HEK293T (cell line): Measurements from ENCODE around the gene MPHOSPH6.

Experiments
- CTCF ChIA-PET: fragments of 350-600 bp; formaldehyde crosslinking; extraction: SDS; loops from one replicate; lab custom pipeline; 2021; ENCODE audit warnings: antibody characterized with exemption, inconsistent platforms; lab: Yijun Ruan, JAX
- POLR2A ChIA-PET: fragments of 350-600 bp; formaldehyde crosslinking; extraction: SDS; loops from one replicate; lab custom pipeline; 2020; ENCODE audit warnings: antibody characterized with exemption, inconsistent platforms; lab: Yijun Ruan, JAX
- DNase-seq: peaks from one replicate; pipeline ENCODE4 v3.0.0; 2012; ENCODE audit warnings: mixed read lengths; ENCODE audit errors: extremely low spot score
- ARNT ChIP-seq: fragments of 450-650 bp; IDR thresholded peaks from 2 replicates; pipeline ENCODE4 v1.6.1; 2017; ENCODE audit warnings: mild to moderate bottlenecking
- BHLHE40 ChIP-seq: fragments of 450-650 bp; IDR thresholded peaks from 2 replicates; pipeline ENCODE4 v1.6.1; 2016; ENCODE audit warnings: mild to moderate bottlenecking, moderate library complexity, borderline replicate concordance
- CTBP1 ChIP-seq: fragments of 450-650 bp; IDR thresholded peaks from 2 replicates; pipeline ENCODE4 v1.6.1; 2016; ENCODE audit warnings: borderline replicate concordance
- ELF4 ChIP-seq: fragments of 450-650 bp; IDR thresholded peaks from 2 replicates; pipeline ENCODE4 v1.6.1; 2017; ENCODE audit warnings: antibody characterized with exemption
- FOXA1 ChIP-seq: fragments of 450-650 bp; IDR thresholded peaks from 2 replicates; pipeline ENCODE4 v1.6.1; 2016; ENCODE audit warnings: mild to moderate bottlenecking
- FOXK2 ChIP-seq: fragments of 450-650 bp; IDR thresholded peaks from 2 replicates; pipeline ENCODE4 v1.6.1; 2016; ENCODE audit warnings: mild to moderate bottlenecking
- FOXM1 ChIP-seq: fragments of 450-650 bp; IDR thresholded peaks from 2 replicates; pipeline ENCODE4 v1.6.1; 2017; ENCODE audit warnings: mild to moderate bottlenecking, borderline replicate concordance
- HDGF ChIP-seq: fragments of 450-650 bp; IDR thresholded peaks from 2 replicates; pipeline ENCODE4 v1.6.1; 2017; ENCODE audit warnings: antibody characterized with exemption, borderline replicate concordance
- L3MBTL2 ChIP-seq: fragments of 450-650 bp; conservative IDR thresholded peaks from 2 replicates; pipeline ENCODE4 v1.6.1; 2016; ENCODE audit warnings: mild to moderate bottlenecking
- LEF1 ChIP-seq: fragments of 450-650 bp; IDR thresholded peaks from 2 replicates; pipeline ENCODE4 v1.6.1; 2017; ENCODE audit warnings: mild to moderate bottlenecking, borderline replicate concordance
- NFRKB ChIP-seq: fragments of 450-650 bp; IDR thresholded peaks from 2 replicates; pipeline ENCODE4 v1.6.1; 2016; ENCODE audit warnings: mild to moderate bottlenecking, moderate library complexity
- SP1 ChIP-seq: fragments of 450-650 bp; IDR thresholded peaks from 2 replicates; pipeline ENCODE4 v1.6.1; 2017
- SUZ12 ChIP-seq: fragments of 450-650 bp; IDR thresholded peaks from 2 replicates; pipeline ENCODE4 v1.6.1; 2016; ENCODE audit warnings: mild to moderate bottlenecking
- TARDBP ChIP-seq: fragments of 450-650 bp; IDR thresholded peaks from 2 replicates; pipeline ENCODE4 v1.6.1; 2016
- ZNF384 ChIP-seq: fragments of 450-650 bp; IDR thresholded peaks from 2 replicates; pipeline ENCODE4 v1.6.1; 2016
- TF ChIP-seq, protein P1 (sequence below): fragments of 450-650 bp; IDR thresholded peaks from 2 replicates; pipeline ENCODE4 v1.6.1; 2016

MPHOSPH6 gene

DNA sequence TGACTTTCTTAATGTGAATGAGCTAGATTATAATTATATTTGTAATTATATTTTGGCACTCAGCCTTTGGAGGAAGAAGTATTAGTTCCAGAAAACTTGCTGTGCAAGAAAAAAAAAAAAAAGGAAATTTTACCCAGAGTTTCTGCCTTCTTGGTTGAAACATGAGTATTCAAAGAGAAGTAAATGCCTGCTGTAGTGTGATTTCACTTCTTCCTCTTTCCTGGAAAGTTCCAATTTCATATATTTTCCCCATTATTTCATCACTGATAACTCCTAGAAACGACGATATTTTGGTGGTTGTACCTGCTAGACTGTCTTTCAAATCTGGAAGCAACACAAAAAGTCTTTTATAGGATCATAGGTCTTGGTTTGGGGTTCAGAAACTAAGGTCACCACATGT is 20.4 kb upstream of the MPHOSPH6 start:
- ChIA-PET CTCF (no interaction called here), POLR2A (no interaction called here)
- TF ChIP-seq CTBP1 (no peak), ARNT (no peak), TARDBP (no peak), FOXK2 (no peak), SUZ12 (no peak), ZNF384 (no peak), BHLHE40 (no peak), NFRKB (no peak), L3MBTL2 (no peak), ELF4 (no peak), HDGF (no peak), LEF1 (no peak)
- TF ChIP-seq, protein P1, sequence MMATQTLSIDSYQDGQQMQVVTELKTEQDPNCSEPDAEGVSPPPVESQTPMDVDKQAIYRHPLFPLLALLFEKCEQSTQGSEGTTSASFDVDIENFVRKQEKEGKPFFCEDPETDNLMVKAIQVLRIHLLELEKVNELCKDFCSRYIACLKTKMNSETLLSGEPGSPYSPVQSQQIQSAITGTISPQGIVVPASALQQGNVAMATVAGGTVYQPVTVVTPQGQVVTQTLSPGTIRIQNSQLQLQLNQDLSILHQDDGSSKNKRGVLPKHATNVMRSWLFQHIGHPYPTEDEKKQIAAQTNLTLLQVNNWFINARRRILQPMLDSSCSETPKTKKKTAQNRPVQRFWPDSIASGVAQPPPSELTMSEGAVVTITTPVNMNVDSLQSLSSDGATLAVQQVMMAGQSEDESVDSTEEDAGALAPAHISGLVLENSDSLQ = no peak
- DNase-seq = no peak

DNA sequence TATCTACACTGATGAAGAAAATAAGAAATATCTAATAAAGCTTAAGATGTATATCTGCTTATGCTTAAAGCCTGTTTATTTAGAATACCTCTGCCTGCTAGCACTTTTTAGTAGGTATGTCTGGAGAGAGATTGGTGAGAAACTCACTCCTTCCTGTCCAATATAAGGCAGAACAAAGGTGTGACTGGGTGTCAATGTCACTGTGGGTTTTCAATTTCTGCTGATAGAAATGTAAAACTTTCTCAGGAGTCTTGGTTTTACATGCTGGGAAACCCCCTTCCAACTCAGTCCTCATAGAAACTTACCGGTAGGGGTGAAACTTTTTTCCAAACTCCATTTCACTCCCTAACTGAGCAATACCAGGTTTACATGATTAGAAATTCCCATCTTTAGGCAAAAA is 17.8 kb upstream of the MPHOSPH6 start:
- DNase-seq = no peak
- TF ChIP-seq SUZ12 (no peak), BHLHE40 (no peak), SP1 (no peak), FOXM1 (no peak), TARDBP (no peak), ZNF384 (no peak), ARNT (no peak), ELF4 (no peak), FOXA1 (no peak), FOXK2 (no peak), LEF1 (no peak), L3MBTL2 (no peak), CTBP1 (no peak), HDGF (no peak), NFRKB (no peak)
- TF ChIP-seq, protein P1 = no peak
- ChIA-PET CTCF (no interaction called here), POLR2A (no interaction called here)

DNA sequence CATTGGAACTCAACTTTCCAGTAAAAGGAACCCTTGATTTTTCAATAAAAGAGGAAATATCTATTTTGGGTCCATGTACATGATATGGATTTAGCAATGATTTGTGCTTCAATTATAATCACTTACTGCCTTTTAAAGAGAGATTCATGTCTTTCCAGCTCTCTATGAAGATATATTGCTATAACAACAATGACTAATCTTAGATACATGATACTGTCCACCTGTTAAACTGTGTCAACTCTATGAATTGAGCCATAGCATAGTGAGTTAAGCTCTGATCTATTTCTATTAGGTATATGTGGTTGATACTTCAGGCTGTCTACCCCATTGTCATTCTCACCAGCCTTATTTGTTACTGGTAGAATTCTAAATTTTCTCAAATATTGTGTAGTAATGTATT is 15.0 kb upstream of the MPHOSPH6 start:
- DNase-seq = no peak
- CTCF ChIA-PET = no interaction called here
- POLR2A ChIA-PET = no interaction called here
- TF ChIP-seq ARNT = no peak
- TF ChIP-seq, protein P1 = 0 out of 2 replicates have a peak, but pooled peaks have one; percentile 9

DNA sequence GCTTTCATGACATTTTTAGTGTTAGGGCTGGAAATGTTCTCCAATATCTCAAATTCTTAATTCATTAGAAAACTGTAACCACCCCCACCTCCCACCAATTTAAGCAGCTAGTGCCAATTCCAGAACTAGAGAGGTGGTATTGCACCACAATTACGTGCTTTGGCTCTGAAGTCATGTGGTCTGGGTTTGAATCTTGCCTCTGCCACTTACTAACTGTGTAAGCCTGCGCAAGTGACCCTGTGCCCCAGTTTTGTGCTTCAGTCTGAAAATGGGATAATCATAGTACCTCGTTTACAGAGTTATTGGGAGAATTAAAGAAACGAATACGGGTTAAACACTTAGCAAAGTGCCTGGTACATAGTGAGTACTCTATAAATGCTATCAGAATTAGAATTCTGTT is 14.2 kb upstream of the MPHOSPH6 start:
- ChIA-PET CTCF (no interaction called here), POLR2A (no interaction called here)
- TF ChIP-seq SP1 (no peak), L3MBTL2 (no peak), HDGF (no peak), FOXK2 (no peak), BHLHE40 (no peak), ARNT (no peak), CTBP1 (no peak), SUZ12 (no peak), LEF1 (no peak)
- DNase-seq = no peak

DNA sequence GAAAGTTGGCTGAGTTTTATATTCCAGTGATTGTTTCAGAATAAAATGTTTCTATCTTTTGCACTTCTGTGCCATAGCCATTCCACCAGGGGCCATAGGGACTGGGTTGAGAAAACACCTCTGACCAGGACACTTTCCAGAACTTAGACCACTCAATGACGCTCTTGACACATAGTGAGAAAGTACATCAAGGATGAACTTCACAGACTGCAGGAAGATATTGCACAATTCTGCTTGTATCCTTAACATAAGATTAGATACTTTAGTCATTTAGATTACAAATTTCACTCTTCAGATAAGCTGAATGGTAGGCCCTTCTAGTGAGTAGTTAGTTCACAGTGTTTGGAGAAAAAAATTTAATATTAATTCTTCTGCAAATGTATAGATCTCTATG is 13.0 kb upstream of the MPHOSPH6 start:
- TF ChIP-seq FOXA1 (no peak), SP1 (no peak), SUZ12 (no peak), FOXK2 (no peak), TARDBP (no peak), NFRKB (no peak), BHLHE40 (no peak)
- POLR2A ChIA-PET = no interaction called here
- no peak for DNase-seq
- CTCF ChIA-PET = no interaction called here

DNA sequence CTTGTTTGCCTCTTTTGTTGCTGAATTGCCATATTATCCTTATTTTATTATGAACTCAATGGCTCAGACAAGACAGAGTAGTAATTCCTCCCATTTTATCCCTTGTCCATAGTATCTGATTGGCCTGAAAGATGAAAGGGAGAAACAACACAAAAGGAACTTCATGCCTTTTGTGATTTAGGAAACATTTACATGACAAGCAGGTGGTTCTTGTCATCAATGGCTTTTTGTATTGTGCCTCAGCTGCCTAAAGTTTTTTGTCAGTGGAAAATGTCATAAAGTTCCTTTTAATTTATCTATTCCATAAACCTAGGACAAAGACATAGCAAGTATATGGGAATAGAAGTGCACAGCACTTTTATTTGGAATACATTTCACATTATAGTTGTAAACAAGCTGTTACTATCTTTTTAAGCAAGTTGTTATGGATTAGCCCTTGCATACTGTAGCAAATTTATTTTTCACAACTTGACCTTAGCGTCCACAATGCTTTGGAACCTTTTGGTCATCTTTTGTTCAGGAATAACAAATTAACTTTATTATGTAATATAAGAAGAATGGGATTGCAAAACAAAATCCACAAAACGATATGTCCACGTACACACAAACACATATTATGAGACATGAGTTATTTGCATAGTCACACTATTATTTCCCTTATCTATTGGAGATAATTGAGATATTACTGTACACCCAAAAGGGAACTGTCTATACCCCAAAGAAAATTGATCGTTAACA is 12.4 kb upstream of the MPHOSPH6 start:
- no peak for DNase-seq
- ChIA-PET CTCF (no interaction called here), POLR2A (interaction anchor here (3.9 kb wide), 1 partner anchor 13 kb away, joined by 21 read pairs; the partner anchor contains the start of gene MPHOSPH6)
- no peak for TF ChIP-seq HDGF
- TF ChIP-seq NFRKB = no peak
- TF ChIP-seq L3MBTL2 = no peak
- TF ChIP-seq FOXA1 = no peak
- TF ChIP-seq ZNF384 = no peak
- no peak for TF ChIP-seq SP1
- no peak for TF ChIP-seq SUZ12
- TF ChIP-seq BHLHE40 = no peak
- TF ChIP-seq FOXM1 = no peak
- TF ChIP-seq ELF4 = no peak
- TF ChIP-seq, protein P1 = no peak
- TF ChIP-seq FOXK2 = no peak
- TF ChIP-seq CTBP1 = no peak
